NCI-H748 treated with DMSO at 0.1 percent for 48 hours (cell line): Measurements from ENCODE around the gene COMMD9.
"Not testable (repeated sequence)": the region's sequence is repeated elsewhere in the genome, so short reads cannot be mapped to it uniquely, and the experiment has no call there.

ENCODE experiments used
- DNase-seq: peaks from one replicate; lab custom pipeline; 2025; lab: John Stamatoyannopoulos, UW

The COMMD9 gene

GRCh38 chr11:36289226-36289852, at the start of gene COMMD9:
TSS of gene COMMD9 (minus strand) at chr11:36289424. CDS start at chr11:36289412, 12 bp downstream.
- peak; percentile 85 for DNase-seq

DNA sequence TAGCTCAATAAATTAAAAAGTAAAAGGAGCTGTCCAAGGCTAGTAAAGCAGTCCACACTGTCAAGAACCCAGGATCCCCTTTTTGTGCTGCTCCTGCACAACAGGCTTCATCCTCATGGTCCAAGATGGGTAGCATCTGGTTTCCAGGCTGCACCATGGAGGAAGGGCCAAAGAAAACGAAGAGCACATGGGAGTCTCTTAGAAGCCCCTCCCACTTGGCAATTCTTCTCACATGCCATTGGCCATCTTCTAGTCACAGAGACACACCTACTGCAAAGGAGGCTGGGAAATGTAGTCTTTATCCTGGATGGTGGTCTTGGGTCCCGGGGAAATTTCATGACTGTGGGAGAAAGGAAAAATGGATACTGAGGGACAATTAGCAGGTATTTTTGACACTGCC, 44.7 kb upstream of the COMMD9 start:
- DNase-seq: no peak

DNA sequence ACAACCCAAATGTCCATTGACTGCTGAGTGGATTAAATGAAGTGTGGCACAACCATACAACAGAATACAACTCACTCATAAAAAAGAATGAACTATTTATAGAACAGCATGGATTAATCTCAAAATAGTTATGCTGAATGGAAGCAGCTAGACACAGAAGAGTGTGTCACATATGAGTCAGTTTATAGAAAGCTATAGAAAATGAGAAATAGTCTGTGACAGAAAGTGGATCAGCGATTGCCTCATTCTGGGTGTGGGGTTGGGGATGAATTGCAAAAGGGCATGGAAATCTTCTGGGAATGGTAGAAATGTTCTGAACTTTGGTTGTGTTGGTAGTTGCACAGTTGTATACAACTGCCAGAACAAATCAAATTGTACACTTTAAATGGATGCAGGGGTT, 44.2 kb upstream of the COMMD9 start:
- DNase-seq: no peak

DNA sequence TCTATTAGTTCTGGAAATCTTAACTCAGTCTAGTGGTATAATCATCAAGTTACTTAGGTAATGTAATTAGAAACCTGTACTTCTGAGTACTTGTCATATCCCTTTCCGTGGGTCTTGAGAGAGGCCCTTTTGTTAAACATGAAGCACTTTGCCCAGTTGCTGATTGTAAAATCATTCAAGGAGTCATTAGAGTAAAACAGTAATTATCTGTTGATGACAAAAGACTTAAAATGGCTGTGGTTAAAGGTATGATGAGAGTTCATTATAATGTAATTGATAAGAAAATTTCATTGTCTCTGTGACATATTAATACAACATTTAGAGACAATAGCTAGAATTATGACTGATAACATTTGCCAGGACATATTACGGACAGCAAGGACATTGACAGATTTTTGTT, 41.2 kb upstream of the COMMD9 start:
- DNase-seq: no peak

DNA sequence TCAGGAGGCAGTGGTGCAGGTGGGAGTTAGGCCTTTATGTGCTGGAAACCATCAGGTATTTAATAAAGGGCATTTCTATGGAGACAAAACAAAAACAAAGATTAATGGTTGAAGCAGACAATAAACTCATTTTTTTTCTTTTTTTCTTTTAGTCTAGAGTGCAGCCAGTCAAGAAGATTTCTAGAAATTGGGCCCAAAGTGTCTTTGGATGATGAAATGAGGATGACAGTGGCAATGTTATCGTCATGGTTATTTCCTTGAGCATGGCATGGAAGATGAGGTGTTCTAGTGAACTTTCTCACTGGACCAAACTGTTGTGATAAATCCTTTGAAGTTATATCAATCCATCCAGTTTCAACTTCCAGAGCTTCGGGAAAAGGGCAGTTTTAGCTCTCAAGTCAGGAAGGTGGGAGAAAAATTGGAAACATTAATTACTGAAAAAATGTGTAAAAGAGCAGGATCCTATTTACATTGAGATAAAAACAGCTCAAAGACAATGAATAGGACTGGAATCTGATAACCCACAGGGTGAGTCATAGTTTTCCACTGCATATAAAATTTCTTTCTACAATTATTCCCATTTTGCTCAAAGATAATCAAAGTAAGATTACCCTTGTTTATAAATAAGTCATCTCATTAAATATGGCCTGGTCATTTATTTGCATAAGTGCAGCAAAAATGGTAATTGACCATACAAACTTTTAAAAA, 39.9 kb upstream of the COMMD9 start:
- no peak for DNase-seq

GRCh38 chr11:36326524-36327419, 37.5 kb upstream of the COMMD9 start:
- no peak for DNase-seq

DNA sequence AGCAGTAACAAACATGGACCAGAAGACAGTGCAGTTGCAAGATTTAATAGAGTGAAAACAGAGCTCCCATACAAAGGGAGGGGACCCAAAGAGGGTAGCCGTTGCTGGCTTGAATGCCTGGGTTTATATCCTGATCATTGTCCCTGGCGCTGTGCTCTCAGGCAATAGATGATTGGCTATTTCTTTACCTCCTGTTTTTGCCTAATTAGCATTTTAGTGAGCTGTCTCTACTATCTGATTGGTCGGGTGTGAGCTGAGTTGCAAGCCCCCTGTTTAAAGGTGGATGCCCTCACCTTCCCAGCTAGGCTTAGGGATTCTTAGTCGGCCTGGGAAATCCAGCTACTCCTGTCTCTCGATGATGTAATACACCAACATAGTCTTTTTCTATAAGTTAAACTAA, 36.2 kb upstream of the COMMD9 start:
- not testable (repeated sequence) for DNase-seq

DNA sequence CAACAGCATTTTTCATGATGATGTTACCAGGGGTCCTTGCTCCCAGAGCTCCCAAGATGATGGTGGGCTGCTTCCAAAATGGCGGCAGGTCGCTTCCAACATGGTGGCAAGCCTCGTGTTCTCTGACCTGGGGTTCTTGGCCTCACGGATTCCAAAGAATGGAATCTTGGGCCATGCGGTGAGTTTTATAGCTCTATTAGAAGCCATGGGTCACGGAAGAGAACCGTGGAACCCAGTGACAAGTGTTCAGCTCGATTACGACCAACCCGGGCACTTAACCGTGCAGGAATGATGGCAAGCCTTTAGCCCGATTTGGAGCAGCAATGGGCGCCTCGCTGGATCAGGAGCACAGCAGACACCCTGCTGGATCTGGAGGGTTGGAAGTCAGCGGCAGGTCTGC, 35.7 kb upstream of the COMMD9 start:
- DNase-seq: not testable (repeated sequence)

DNA sequence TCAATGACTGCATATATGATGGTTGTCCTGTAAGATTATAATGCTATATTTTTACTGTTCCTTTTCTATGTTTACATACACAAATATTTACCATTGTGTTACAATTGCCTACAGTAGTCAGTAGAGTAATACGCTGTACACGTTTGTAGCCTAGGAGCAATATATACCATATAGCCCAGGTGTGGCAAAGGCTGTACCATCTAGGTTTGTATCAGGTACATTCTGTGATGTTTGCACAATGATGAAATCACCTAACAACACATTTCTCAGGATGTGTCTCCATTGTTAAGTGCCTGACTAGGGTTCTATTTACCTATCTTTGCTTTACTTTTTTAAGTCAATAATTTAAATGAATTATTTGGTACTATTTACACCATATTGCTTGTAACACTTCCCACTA, 28.8 kb upstream of the COMMD9 start:
- DNase-seq: no peak

- no peak for DNase-seq
Measured at GRCh38 chr11:36316049-36316448, 26.8 kb upstream of the COMMD9 start.

- no peak for DNase-seq
Measured at GRCh38 chr11:36314434-36314767, 25.2 kb upstream of the COMMD9 start.

- DNase-seq: no peak
Measured at GRCh38 chr11:36313750-36314433, 24.7 kb upstream of the COMMD9 start.

DNA sequence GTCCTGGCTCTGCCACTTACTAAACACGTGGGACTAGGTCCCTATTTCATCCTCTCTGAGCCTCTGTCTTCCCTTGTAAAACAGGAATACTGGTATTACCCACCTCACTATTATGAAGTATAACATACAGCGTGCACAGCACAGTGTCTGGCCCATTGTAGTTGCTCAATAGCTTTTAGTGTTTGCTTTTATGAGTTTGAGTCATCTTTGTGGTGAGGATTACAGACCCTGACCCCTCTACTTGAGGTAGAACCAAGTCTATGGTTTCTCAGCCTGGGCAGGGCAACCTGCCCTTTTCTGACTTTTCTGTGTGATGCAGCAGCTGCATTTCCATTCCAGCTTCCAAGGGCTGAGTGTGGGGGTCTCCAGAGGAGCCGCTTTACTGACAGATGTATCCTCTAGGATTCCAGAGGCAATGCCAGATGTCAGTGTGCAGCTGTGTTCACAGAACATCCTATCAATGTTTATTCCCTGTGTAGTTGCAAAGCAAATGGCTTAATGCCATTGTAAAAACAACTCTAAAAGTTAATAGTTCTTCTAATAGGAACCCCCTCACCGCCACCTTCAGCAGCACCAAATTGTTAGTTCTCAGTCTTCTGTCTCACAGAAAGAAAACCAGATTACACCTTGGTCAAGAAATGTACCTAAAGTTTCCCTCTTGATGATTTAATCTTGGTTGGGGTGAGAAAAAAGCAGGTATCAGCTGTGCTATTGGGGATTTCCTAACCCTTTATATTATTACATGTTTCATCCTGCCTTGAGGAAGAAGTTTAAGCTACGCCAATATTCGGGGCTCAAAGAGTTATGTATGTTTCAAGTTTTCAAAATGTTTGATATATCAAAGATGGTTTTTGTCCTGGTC, 23.6 kb upstream of the COMMD9 start:
- no peak for DNase-seq

- DNase-seq: no peak
Measured at GRCh38 chr11:36311926-36312595, 22.8 kb upstream of the COMMD9 start.

GRCh38 chr11:36309779-36310178, 20.6 kb upstream of the COMMD9 start:
- no peak for DNase-seq

DNA sequence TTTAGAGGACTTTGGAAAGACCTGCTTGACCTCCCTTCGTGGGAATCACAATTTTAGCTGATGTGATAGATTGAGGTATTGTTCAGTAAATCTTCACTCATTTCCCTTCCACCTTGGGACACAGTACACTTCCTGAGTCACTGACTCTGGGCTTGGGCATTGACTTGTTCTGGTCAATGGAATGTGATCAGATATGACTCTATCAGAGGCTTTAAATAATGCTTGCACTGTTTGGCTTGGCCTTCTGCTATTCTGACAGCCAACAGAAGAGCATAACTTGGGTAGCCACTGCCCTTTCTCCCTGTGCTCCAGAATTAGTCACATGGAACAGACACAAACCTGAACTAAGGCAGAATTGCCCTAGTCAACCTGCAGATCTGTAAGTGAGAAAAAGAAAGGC, 19.4 kb upstream of the COMMD9 start:
- no peak for DNase-seq

- DNase-seq: no peak
Measured at GRCh38 chr11:36306888-36307287, 17.7 kb upstream of the COMMD9 start.

- no peak for DNase-seq
Measured at GRCh38 chr11:36305047-36305446, 15.8 kb upstream of the COMMD9 start.

GRCh38 chr11:36304351-36304750, 15.1 kb upstream of the COMMD9 start:
- DNase-seq: no peak

DNA sequence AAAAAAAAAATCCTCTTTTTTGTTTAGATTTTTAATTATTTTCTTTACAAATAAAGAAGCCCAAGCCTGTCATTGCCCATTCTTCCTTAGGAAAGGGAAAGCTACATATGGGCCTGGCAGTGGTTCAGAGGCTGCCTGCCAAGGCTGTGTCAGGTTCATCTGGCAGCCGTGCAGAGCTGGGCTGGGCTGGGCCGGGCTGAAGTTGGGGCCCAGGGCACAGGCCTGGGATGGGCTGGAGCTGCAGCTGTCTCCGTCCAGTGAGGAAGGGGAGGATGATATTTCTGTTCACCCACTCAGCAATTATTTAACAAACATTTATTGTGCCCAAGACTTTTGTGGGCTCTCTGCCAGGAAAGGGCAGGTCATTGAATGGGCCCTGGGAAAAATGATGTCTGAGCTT, 11.4 kb upstream of the COMMD9 start:
- no peak for DNase-seq
